Esophagus muscularis mucosa (tissue), 4 donors: ENCODE measurements around the gene DLL4. TPM values are rescaled to one million over a fixed set of nuclear protein-coding genes. Genes with fewer than 3 reads are reported as not detected.

Source experiments
- DNase-seq: peaks from one replicate; pipeline ENCODE4 v3.0.0-alpha.2; 2017; ENCODE audit errors: extremely low spot score
- H3K27ac ChIP-seq, 4 donors: fragments of 200-600 bp; sonication (generic); replicated peaks in 1 of 4; 1 replicate in 3 of 4; 2 replicates in 1 of 4; pipeline ENCODE4 v1.5.1; 2016 to 2019; ENCODE audit warnings: mild to moderate bottlenecking in 1 of 4
- H3K27me3 ChIP-seq, 4 donors: fragments of 200-600 bp; sonication (generic); one replicate each; pipeline versions ENCODE4 v1.5.1 to v1.6.0; 2016 to 2019
- H3K36me3 ChIP-seq, 4 donors: fragments of 200-600 bp; sonication (generic); one replicate each; pipeline ENCODE4 v1.5.1; 2016 to 2019
- H3K4me1 ChIP-seq, 4 donors: fragments of 200-600 bp; sonication (generic); one replicate each; pipeline ENCODE4 v1.5.1; 2016 to 2019
- H3K4me3 ChIP-seq, 4 donors: fragments of 200-600 bp; sonication (generic); 1 replicate in 2 of 4; 2 replicates in 2 of 4; pipeline ENCODE4 v1.5.1; 2016 to 2019; ENCODE audit warnings: mild to moderate bottlenecking in 4 of 4, moderate library complexity in 1 of 4
- H3K9me3 ChIP-seq, 4 donors: fragments of 200-600 bp; sonication (generic); 1 replicate in 3 of 4; 2 replicates in 1 of 4; pipeline ENCODE4 v1.5.1; 2016 to 2019
- CTCF ChIP-seq, 3 experiments: fragments of 200-600 bp in 2 of 3; fragments of 450-650 bp in 1 of 3; sonication (generic) in 2 of 3; IDR thresholded peaks; one replicate each; pipeline ENCODE4 v1.5.1; 2017 to 2019; ENCODE audit warnings: antibody characterized with exemption in 3 of 3, mild to moderate bottlenecking in 2 of 3, moderate library complexity in 1 of 3
- EP300 ChIP-seq: sonication (generic); formaldehyde crosslinking; IDR thresholded peaks from one replicate; pipeline ENCODE4 v1.6.1; 2017; ENCODE audit warnings: antibody characterized with exemption
- POLR2A ChIP-seq: fragments of 450-650 bp; IDR thresholded peaks from one replicate; pipeline ENCODE4 v1.6.1; 2017; ENCODE audit warnings: antibody characterized with exemption, moderate library complexity, mild to moderate bottlenecking, low read depth
- POLR2AphosphoS5 ChIP-seq, 2 donors: sonication (generic); formaldehyde crosslinking; IDR thresholded peaks; one replicate each; pipeline ENCODE4 v1.6.1; 2017; ENCODE audit warnings: antibody characterized with exemption in 2 of 2
- WGBS: methylation state at CpG from one replicate; pipeline ENCODE4 v1.1.5; 2018; 5-methylcytosine and 5-hydroxymethylcytosine counted together
- intact Hi-C: fragments of 100-400 bp; cut with DNase I; formaldehyde crosslinking; loops from one replicate; pipeline ENCODE4 v1.15.1; 2023
- total RNA-seq, 4 donors: library from RNA; depleted of rRNA; stranded (reverse); fragments of >200 nt; gene quantifications; one replicate each; pipeline versions ENCODE4 v1.1.0 to v1.2.1, GENCODE V29; 2016

Gene DLL4
- total RNA-seq, 4 donors from 2014 or later: 1.7 to 12.6 (median 7.5) TPM

- Histone ChIP-seq H3K4me3 (no peak overlapping the region), H3K27me3 (peaks cover 0 to 4% (median 0%) of the 10 kb centered on the region in 4 donors), H3K4me1 (peaks cover 29 to 37% (median 33%) of the 10 kb centered on the region in 4 donors), H3K36me3 (peaks cover 0 to 5% (median 0%) of the 10 kb centered on the region in 4 donors), H3K9me3 (no peaks in the 10 kb centered on the region), H3K27ac (no peak overlapping the region)
- intact Hi-C loops: loop anchor here (2.0 kb wide), 1 partner anchor 77 kb away; no protein-coding TSS in a partner anchor
- WGBS: 98% methylated on average over 7 of the region's 9 CpGs
- no peak for TF ChIP-seq POLR2AphosphoS5 (IDR thresholded peaks at IDR 0.05)
- TF ChIP-seq POLR2A: no peak
- no peak for TF ChIP-seq CTCF (IDR thresholded peaks at IDR 0.05)
- no peak for TF ChIP-seq EP300
- no peak for DNase-seq
Measured at GRCh38 chr15:40943764-40944365, 14.7 kb downstream of the DLL4 start.

DNA sequence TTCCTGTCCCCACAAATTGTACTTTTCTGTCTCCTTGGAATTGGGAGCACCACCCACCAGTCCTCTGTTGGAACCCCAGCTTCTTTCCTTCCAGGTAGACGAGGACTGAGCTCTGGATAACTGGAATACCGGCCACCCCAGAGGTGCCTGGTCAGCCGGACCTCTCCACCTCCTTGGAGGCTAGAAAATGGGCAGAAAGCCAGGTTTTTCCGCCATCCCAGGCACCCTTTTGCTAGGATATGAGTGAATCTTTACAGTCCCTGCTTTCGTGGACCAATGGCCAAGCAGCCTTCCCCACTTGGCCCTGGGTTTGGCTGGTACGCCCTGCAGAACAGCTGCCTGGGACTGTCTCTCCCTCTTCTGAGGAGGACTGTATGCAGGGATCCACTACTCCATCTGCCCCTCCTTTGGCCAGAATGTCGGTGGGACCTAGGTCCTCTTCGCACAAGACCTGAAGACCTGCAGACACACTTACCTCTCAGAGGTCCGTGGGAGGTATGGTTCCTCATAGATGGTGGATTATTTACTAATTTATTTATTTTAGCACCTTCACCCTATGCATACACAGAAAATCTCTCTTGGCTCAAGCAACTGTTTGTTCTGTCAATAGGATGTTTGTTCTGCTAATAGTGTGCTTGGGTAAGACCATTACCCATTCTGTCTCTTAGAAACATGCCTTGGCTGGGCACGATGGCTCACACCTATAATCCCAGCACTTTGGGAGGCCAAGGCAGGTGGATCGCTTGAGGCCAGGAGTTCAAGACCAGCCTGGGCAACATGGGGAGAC, 15.6 kb downstream of the DLL4 start:
- intact Hi-C loops: no loop called here
- TF ChIP-seq EP300 (no peak), POLR2A (no peak), CTCF (IDR thresholded peaks at IDR 0.05) (no peak), POLR2AphosphoS5 (IDR thresholded peaks at IDR 0.05) (no peak)
- Histone ChIP-seq H3K4me3 (no peak overlapping the region), H3K27ac (no peak overlapping the region), H3K9me3 (no peaks in the 10 kb centered on the region), H3K36me3 (no peaks in the 10 kb centered on the region), H3K27me3 (peaks cover 0 to 4% (median 0%) of the 10 kb centered on the region in 4 donors), H3K4me1 (peaks cover 29 to 34% (median 31%) of the 10 kb centered on the region in 4 donors)
- WGBS: 91% methylated on average over 11 of the region's 11 CpGs
- DNase-seq: no peak

- Histone ChIP-seq H3K36me3 (no peaks in the 10 kb centered on the region), H3K4me1 (peaks cover 9 to 16% (median 13%) of the 10 kb centered on the region in 4 donors), H3K27ac (no peak overlapping the region), H3K9me3 (no peaks in the 10 kb centered on the region), H3K4me3 (no peak overlapping the region), H3K27me3 (no peaks in the 10 kb centered on the region)
- DNase-seq: no peak
- 75% methylated on average over 21 of the region's 21 CpGs for WGBS
- no peak for TF ChIP-seq CTCF (IDR thresholded peaks at IDR 0.05)
- no peak for TF ChIP-seq POLR2A
- no peak for TF ChIP-seq EP300
- TF ChIP-seq POLR2AphosphoS5 (IDR thresholded peaks at IDR 0.05): no peak
- intact Hi-C loops: no loop called here
Measured at GRCh38 chr15:40948706-40949473, 19.8 kb downstream of the DLL4 start.

DNA sequence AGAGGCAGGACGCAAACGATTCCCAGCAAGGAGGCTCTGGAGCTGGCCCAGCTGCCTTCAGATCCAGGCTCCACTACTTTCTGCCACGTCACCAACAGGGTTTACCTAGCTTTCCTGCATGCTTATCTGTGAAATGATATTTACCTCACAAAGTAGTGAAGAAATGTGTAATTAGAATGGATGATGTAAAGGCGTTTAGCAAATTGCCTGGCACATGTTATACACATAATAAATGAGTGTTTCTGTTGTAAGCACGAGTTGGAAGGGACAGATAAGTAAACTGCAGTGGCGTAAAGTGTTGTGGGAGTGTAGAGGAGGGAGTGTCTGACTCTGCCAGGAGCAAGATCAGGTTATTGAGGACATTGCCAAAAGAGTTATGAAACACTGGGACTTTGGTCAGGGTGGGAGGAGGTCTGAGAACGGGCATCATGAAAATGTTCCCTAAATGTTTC, 20.6 kb downstream of the DLL4 start:
- H3K27ac ChIP-seq: no peak overlapping the region
- no peaks in the 10 kb centered on the region for H3K27me3 ChIP-seq
- TF ChIP-seq POLR2A: no peak
- no peak for TF ChIP-seq EP300
- no peak for TF ChIP-seq POLR2AphosphoS5 (IDR thresholded peaks at IDR 0.05)
- TF ChIP-seq CTCF (IDR thresholded peaks at IDR 0.05): no peak
- DNase-seq: no peak
- WGBS: 73% methylated on average over 7 of the region's 7 CpGs
- H3K4me3 ChIP-seq: no peak overlapping the region
- peaks cover 9 to 21% (median 17%) of the 10 kb centered on the region in 4 donors for H3K4me1 ChIP-seq
- intact Hi-C loops: no loop called here
- no peaks in the 10 kb centered on the region for H3K36me3 ChIP-seq
- H3K9me3 ChIP-seq: no peaks in the 10 kb centered on the region
